WTC11 (cell line): Measurements from ENCODE around the gene LHX3. TPM values are rescaled to one million over a fixed set of nuclear protein-coding genes. Genes with fewer than 3 reads are reported as not detected.

ENCODE experiments used
- ATAC-seq: fragments of 200-7000 bp; cut with Tn5 transposase; 2 replicates; pipeline ENCODE4 v1.10.0; 2021; ENCODE audit warnings: mild to moderate bottlenecking, moderate library complexity
- CTCF ChIA-PET: fragments of 300-600 bp; sonication (Branson Sonifier 250); formaldehyde crosslinking; loops from one replicate; lab custom pipeline; 2021; ENCODE audit warnings: antibody characterized with exemption; lab: Charles Lee
- POLR2A ChIA-PET: fragments of 350-600 bp; sonication (Branson Sonifier 250); formaldehyde crosslinking; loops from one replicate; lab custom pipeline; 2021; ENCODE audit warnings: antibody characterized with exemption; lab: Charles Lee
- DNase-seq: peaks from one replicate; pipeline ENCODE4 v3.0.0; 2021; ENCODE audit warnings: low spot score
- H3K27ac Mint-ChIP-seq: 2 replicates; pipeline ENCODE4 v1.8.0; 2021; ENCODE audit warnings: mixed read lengths
- H3K27me3 Mint-ChIP-seq: 2 replicates; pipeline ENCODE4 v1.8.0; 2021; ENCODE audit warnings: low read depth, mild to moderate bottlenecking, moderate library complexity, mixed read lengths
- H3K36me3 Mint-ChIP-seq: 2 replicates; pipeline ENCODE4 v1.8.0; 2021; ENCODE audit warnings: mixed read lengths
- H3K4me1 Mint-ChIP-seq: 2 replicates; pipeline ENCODE4 v1.8.0; 2022; ENCODE audit warnings: mixed read lengths
- H3K4me3 Mint-ChIP-seq: 2 replicates; pipeline ENCODE4 v1.8.0; 2021; ENCODE audit warnings: mild to moderate bottlenecking, moderate library complexity, mixed read lengths
- H3K9me3 Mint-ChIP-seq: 2 replicates; pipeline ENCODE4 v1.8.0; 2021; ENCODE audit warnings: mixed read lengths
- CREM ChIP-seq: sonication (generic); formaldehyde crosslinking; IDR thresholded peaks from 2 replicates; pipeline ENCODE4 v1.8.1; 2022; ENCODE audit warnings: mild to moderate bottlenecking, missing genetic modification reagents, moderate library complexity
- GABPB1 ChIP-seq: sonication (generic); formaldehyde crosslinking; IDR thresholded peaks from 2 replicates; pipeline ENCODE4 v1.8.1; 2023; ENCODE audit warnings: mild to moderate bottlenecking, missing genetic modification reagents
- NFYB ChIP-seq: sonication (generic); formaldehyde crosslinking; conservative IDR thresholded peaks from 2 replicates; pipeline ENCODE4 v1.8.0; 2022; ENCODE audit warnings: low read depth, missing genetic modification reagents
- NR1H2 ChIP-seq: sonication (generic); formaldehyde crosslinking; IDR thresholded peaks from 2 replicates; pipeline ENCODE4 v1.9.0; 2021; ENCODE audit warnings: mild to moderate bottlenecking, moderate library complexity, missing genetic modification reagents
- OVOL2 ChIP-seq: fragments of 250-450 bp; sonication (Bioruptor Pico); IDR thresholded peaks from 2 replicates; pipeline ENCODE4 v1.9.0; 2021; ENCODE audit warnings: mild to moderate bottlenecking, borderline replicate concordance
- RELA ChIP-seq: sonication (generic); formaldehyde crosslinking; IDR thresholded peaks from 2 replicates; pipeline ENCODE4 v1.8.1; 2022; ENCODE audit warnings: missing genetic modification reagents, mild to moderate bottlenecking, borderline replicate concordance
- ZNF263 ChIP-seq: sonication (generic); formaldehyde crosslinking; IDR thresholded peaks from 2 replicates; pipeline ENCODE4 v1.8.1; 2022; ENCODE audit warnings: low read depth, mild to moderate bottlenecking, moderate library complexity, missing genetic modification reagents
- total RNA-seq: library from RNA; stranded (reverse); gene quantifications from 3 replicates; pipeline ENCODE4 v1.2.3, GENCODE V29; 2021
- TF ChIP-seq, protein P1 (sequence below): sonication (generic); formaldehyde crosslinking; IDR thresholded peaks from 2 replicates; pipeline ENCODE4 v1.8.0; 2023; ENCODE audit warnings: mild to moderate bottlenecking, missing genetic modification reagents
- TF ChIP-seq, protein P2 (sequence below): sonication (generic); formaldehyde crosslinking; IDR thresholded peaks from 2 replicates; pipeline ENCODE4 v1.8.1; 2022; ENCODE audit warnings: mild to moderate bottlenecking, missing genetic modification reagents, moderate library complexity, borderline replicate concordance
- TF ChIP-seq, protein P3 (sequence below): sonication (generic); formaldehyde crosslinking; IDR thresholded peaks from 2 replicates; pipeline ENCODE4 v1.8.1; 2023; ENCODE audit warnings: mild to moderate bottlenecking, missing genetic modification reagents, borderline replicate concordance
- TF ChIP-seq, protein P4 (sequence below): sonication (generic); formaldehyde crosslinking; IDR thresholded peaks from 2 replicates; pipeline ENCODE4 v1.8.0; 2022; ENCODE audit warnings: mild to moderate bottlenecking, missing genetic modification reagents
- TF ChIP-seq, protein P5 (sequence below): sonication (generic); formaldehyde crosslinking; IDR thresholded peaks from 2 replicates; pipeline ENCODE4 v1.8.0; 2023; ENCODE audit warnings: missing genetic modification reagents, mild to moderate bottlenecking, borderline replicate concordance
- TF ChIP-seq, protein P6 (sequence below): fragments of 250-450 bp; sonication (Bioruptor Pico); IDR thresholded peaks from 2 replicates; pipeline ENCODE4 v1.9.0; 2021; ENCODE audit warnings: mild to moderate bottlenecking

LHX3 gene
- total RNA-seq, 1 experiment from 2014 or later = not detected

DNA sequence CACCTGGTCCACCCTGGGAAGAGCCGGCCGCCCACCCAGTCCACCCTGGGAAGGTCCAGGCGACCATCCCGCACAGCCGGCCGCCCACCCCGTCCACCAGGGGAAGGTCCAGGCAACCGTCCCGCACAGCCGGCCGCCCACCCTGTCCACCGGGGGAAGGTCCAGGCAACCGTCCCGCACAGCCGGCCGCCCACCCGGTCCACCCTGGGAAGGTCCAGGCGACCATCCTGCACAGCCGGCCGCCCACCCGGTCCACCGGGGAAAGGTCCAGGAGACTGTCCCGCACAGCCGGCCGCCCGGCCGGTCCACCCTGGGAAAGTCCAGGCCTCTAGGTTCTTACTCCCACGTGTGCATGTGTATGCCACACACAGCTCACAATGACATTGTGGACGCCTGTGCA is 47.4 kb upstream of the LHX3 start (continued):
- TF ChIP-seq, protein P1, sequence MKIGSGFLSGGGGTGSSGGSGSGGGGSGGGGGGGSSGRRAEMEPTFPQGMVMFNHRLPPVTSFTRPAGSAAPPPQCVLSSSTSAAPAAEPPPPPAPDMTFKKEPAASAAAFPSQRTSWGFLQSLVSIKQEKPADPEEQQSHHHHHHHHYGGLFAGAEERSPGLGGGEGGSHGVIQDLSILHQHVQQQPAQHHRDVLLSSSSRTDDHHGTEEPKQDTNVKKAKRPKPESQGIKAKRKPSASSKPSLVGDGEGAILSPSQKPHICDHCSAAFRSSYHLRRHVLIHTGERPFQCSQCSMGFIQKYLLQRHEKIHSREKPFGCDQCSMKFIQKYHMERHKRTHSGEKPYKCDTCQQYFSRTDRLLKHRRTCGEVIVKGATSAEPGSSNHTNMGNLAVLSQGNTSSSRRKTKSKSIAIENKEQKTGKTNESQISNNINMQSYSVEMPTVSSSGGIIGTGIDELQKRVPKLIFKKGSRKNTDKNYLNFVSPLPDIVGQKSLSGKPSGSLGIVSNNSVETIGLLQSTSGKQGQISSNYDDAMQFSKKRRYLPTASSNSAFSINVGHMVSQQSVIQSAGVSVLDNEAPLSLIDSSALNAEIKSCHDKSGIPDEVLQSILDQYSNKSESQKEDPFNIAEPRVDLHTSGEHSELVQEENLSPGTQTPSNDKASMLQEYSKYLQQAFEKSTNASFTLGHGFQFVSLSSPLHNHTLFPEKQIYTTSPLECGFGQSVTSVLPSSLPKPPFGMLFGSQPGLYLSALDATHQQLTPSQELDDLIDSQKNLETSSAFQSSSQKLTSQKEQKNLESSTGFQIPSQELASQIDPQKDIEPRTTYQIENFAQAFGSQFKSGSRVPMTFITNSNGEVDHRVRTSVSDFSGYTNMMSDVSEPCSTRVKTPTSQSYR (CRISPR knock-in tag) = no peak
- TF ChIP-seq, protein P2, sequence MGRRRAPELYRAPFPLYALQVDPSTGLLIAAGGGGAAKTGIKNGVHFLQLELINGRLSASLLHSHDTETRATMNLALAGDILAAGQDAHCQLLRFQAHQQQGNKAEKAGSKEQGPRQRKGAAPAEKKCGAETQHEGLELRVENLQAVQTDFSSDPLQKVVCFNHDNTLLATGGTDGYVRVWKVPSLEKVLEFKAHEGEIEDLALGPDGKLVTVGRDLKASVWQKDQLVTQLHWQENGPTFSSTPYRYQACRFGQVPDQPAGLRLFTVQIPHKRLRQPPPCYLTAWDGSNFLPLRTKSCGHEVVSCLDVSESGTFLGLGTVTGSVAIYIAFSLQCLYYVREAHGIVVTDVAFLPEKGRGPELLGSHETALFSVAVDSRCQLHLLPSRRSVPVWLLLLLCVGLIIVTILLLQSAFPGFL = no peak
- TF ChIP-seq NFYB (CRISPR knock-in tag) = no peak
- TF ChIP-seq, protein P3, sequence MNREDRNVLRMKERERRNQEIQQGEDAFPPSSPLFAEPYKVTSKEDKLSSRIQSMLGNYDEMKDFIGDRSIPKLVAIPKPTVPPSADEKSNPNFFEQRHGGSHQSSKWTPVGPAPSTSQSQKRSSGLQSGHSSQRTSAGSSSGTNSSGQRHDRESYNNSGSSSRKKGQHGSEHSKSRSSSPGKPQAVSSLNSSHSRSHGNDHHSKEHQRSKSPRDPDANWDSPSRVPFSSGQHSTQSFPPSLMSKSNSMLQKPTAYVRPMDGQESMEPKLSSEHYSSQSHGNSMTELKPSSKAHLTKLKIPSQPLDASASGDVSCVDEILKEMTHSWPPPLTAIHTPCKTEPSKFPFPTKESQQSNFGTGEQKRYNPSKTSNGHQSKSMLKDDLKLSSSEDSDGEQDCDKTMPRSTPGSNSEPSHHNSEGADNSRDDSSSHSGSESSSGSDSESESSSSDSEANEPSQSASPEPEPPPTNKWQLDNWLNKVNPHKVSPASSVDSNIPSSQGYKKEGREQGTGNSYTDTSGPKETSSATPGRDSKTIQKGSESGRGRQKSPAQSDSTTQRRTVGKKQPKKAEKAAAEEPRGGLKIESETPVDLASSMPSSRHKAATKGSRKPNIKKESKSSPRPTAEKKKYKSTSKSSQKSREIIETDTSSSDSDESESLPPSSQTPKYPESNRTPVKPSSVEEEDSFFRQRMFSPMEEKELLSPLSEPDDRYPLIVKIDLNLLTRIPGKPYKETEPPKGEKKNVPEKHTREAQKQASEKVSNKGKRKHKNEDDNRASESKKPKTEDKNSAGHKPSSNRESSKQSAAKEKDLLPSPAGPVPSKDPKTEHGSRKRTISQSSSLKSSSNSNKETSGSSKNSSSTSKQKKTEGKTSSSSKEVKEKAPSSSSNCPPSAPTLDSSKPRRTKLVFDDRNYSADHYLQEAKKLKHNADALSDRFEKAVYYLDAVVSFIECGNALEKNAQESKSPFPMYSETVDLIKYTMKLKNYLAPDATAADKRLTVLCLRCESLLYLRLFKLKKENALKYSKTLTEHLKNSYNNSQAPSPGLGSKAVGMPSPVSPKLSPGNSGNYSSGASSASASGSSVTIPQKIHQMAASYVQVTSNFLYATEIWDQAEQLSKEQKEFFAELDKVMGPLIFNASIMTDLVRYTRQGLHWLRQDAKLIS (CRISPR knock-in tag) = no peak
- TF ChIP-seq RELA (CRISPR knock-in tag) = no peak
- TF ChIP-seq OVOL2 (CRISPR knock-in tag) = no peak
- TF ChIP-seq, protein P4, sequence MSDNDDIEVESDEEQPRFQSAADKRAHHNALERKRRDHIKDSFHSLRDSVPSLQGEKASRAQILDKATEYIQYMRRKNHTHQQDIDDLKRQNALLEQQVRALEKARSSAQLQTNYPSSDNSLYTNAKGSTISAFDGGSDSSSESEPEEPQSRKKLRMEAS = no peak
- no peak for TF ChIP-seq GABPB1 (CRISPR knock-in tag)

DNA sequence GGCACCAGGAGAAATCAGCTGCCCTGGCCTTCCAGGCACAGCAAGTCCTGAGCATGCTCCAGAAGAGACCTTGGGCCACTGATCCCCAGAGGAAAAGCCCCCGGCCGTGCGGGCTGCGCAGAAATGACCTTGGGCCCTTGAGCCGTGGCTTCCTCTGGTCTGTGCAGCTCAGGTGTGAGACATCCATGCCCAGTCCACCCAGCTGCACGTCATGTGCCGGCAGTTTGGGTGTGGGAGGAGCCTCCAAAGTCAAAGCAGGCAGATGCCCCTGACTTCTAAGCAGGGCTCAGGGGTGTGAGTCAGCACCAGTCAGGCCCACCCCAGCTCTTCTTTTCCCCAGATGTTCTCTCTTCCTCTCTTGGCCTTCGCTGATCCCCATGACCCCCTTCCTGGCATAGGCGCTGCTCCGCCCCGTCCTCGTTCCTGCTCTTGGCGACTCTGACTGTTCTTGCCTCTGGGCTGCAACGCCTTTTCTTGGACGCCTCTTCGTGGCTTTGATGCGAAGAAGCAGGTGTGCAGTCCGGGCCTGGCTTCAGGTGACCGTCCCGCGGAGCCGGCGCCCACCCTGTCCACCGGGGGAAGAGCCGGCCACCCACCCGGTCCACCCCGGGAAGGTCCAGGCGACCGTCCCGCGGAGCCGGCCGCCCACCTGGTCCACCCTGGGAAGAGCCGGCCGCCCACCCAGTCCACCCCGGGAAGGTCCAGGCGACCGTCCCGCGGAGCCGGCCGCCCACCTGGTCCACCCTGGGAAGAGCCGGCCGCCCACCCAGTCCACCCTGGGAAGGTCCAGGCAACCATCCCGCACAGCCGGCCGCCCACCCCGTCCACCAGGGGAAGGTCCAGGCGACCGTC is 46.6 kb upstream of the LHX3 start:
- POLR2A ChIA-PET = no interaction called here
- Mint-ChIP-seq H3K4me3 (no peak overlapping the region), H3K27me3 (peaks cover under 1% of the 10 kb centered on the region), H3K4me1 (peaks cover 9% of the 10 kb centered on the region), H3K27ac (peak overlapping the region; percentile 78; the same call in 1 of the 2 replicates), H3K9me3 (no peaks in the 10 kb centered on the region)
- DNase-seq = no peak
- TF ChIP-seq CREM (CRISPR knock-in tag) (no peak), NR1H2 (CRISPR knock-in tag) (no peak), OVOL2 (CRISPR knock-in tag) (no peak), ZNF263 (CRISPR knock-in tag) (no peak)
- TF ChIP-seq, protein P5, sequence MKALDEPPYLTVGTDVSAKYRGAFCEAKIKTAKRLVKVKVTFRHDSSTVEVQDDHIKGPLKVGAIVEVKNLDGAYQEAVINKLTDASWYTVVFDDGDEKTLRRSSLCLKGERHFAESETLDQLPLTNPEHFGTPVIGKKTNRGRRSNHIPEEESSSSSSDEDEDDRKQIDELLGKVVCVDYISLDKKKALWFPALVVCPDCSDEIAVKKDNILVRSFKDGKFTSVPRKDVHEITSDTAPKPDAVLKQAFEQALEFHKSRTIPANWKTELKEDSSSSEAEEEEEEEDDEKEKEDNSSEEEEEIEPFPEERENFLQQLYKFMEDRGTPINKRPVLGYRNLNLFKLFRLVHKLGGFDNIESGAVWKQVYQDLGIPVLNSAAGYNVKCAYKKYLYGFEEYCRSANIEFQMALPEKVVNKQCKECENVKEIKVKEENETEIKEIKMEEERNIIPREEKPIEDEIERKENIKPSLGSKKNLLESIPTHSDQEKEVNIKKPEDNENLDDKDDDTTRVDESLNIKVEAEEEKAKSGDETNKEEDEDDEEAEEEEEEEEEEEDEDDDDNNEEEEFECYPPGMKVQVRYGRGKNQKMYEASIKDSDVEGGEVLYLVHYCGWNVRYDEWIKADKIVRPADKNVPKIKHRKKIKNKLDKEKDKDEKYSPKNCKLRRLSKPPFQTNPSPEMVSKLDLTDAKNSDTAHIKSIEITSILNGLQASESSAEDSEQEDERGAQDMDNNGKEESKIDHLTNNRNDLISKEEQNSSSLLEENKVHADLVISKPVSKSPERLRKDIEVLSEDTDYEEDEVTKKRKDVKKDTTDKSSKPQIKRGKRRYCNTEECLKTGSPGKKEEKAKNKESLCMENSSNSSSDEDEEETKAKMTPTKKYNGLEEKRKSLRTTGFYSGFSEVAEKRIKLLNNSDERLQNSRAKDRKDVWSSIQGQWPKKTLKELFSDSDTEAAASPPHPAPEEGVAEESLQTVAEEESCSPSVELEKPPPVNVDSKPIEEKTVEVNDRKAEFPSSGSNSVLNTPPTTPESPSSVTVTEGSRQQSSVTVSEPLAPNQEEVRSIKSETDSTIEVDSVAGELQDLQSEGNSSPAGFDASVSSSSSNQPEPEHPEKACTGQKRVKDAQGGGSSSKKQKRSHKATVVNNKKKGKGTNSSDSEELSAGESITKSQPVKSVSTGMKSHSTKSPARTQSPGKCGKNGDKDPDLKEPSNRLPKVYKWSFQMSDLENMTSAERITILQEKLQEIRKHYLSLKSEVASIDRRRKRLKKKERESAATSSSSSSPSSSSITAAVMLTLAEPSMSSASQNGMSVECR = no peak
- TF ChIP-seq, protein P6, sequence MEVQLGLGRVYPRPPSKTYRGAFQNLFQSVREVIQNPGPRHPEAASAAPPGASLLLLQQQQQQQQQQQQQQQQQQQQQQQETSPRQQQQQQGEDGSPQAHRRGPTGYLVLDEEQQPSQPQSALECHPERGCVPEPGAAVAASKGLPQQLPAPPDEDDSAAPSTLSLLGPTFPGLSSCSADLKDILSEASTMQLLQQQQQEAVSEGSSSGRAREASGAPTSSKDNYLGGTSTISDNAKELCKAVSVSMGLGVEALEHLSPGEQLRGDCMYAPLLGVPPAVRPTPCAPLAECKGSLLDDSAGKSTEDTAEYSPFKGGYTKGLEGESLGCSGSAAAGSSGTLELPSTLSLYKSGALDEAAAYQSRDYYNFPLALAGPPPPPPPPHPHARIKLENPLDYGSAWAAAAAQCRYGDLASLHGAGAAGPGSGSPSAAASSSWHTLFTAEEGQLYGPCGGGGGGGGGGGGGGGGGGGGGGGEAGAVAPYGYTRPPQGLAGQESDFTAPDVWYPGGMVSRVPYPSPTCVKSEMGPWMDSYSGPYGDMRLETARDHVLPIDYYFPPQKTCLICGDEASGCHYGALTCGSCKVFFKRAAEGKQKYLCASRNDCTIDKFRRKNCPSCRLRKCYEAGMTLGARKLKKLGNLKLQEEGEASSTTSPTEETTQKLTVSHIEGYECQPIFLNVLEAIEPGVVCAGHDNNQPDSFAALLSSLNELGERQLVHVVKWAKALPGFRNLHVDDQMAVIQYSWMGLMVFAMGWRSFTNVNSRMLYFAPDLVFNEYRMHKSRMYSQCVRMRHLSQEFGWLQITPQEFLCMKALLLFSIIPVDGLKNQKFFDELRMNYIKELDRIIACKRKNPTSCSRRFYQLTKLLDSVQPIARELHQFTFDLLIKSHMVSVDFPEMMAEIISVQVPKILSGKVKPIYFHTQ (CRISPR knock-in tag) = no peak
- TF ChIP-seq, all 79 proteins: peak for 0
- H3K36me3 Mint-ChIP-seq = no peaks in the 10 kb centered on the region
- ATAC-seq = no peak
- CTCF ChIA-PET = interaction anchor here (0.5 to 1.2 kb wide), 3 partner anchors 18 to 81 kb away, joined by 3 read pairs; no protein-coding TSS in a partner anchor
